ENCODE data around the gene ABCB11.
"Not testable (repeated sequence)": the region's sequence is repeated elsewhere in the genome, so short reads cannot be mapped to it uniquely, and the experiment has no call there.

ABCB11 gene

GRCh38 chr2:168969865-168970264 is 61.3 kb downstream of the ABCB11 start:
- DNase-seq: no peak

GRCh38 chr2:168968342-168968741 is 62.8 kb downstream of the ABCB11 start:
- no peak for DNase-seq

- DNase-seq: no peak
Observed at GRCh38 chr2:168964251-168964807, 66.8 kb downstream of the ABCB11 start.

GRCh38 chr2:168962636-168963035 is 68.5 kb downstream of the ABCB11 start:
- no peak for DNase-seq

- DNase-seq: peak; percentile 60
Observed at GRCh38 chr2:168961450-168962229, 69.5 kb downstream of the ABCB11 start.

GRCh38 chr2:168956392-168956791 is 74.7 kb downstream of the ABCB11 start:
- no peak for DNase-seq

- no peak for DNase-seq
Observed at GRCh38 chr2:168955321-168955720, 75.8 kb downstream of the ABCB11 start.

- DNase-seq: no peak
Observed at GRCh38 chr2:168954256-168954655, 76.9 kb downstream of the ABCB11 start.

GRCh38 chr2:168952424-168952823 is 78.7 kb downstream of the ABCB11 start:
- DNase-seq: no peak

GRCh38 chr2:168951871-168952270 is 79.3 kb downstream of the ABCB11 start:
- no peak for DNase-seq

- no peak for DNase-seq
Observed at GRCh38 chr2:168949324-168949723, 81.8 kb downstream of the ABCB11 start.

- no peak for DNase-seq
Observed at GRCh38 chr2:168948621-168949212, 82.4 kb downstream of the ABCB11 start.

- no peak for DNase-seq
Observed at GRCh38 chr2:168945508-168945907, 85.6 kb downstream of the ABCB11 start.

- DNase-seq: no peak
Observed at GRCh38 chr2:168944065-168944464, 87.1 kb downstream of the ABCB11 start.

- no peak for DNase-seq
Observed at GRCh38 chr2:168941297-168941696, 89.8 kb downstream of the ABCB11 start.

- no peak for DNase-seq
Observed at GRCh38 chr2:168939918-168940317, 91.2 kb downstream of the ABCB11 start.

GRCh38 chr2:168939061-168939460 is 92.1 kb downstream of the ABCB11 start:
- no peak for DNase-seq

GRCh38 chr2:168935810-168936581 is 95.1 kb downstream of the ABCB11 start:
- no peak for DNase-seq

GRCh38 chr2:168934826-168935225 is 96.3 kb downstream of the ABCB11 start:
- DNase-seq: no peak

GRCh38 chr2:168932174-168932573 is 99.0 kb downstream of the ABCB11 start:
- not testable (repeated sequence) for DNase-seq

GRCh38 chr2:168930242-168930641 is 100.9 kb downstream of the ABCB11 start:
- DNase-seq: no peak

GRCh38 chr2:168929031-168929430 is 102.1 kb downstream of the ABCB11 start:
- no peak for DNase-seq

GRCh38 chr2:168928113-168928831 is 102.9 kb downstream of the ABCB11 start:
- no peak for DNase-seq

Measured in NCI-H526 treated with DMSO at 0.1 percent for 48 hours (cell line).